ENCODE data around the gene TBX1. TPM values are rescaled to one million over a fixed set of nuclear protein-coding genes. Genes with fewer than 3 reads are reported as not detected.
A peak's percentile ranks its signal among the peaks of the same experiment; 100 is the strongest.
"Not testable (repeated sequence)": the region's sequence is repeated elsewhere in the genome, so short reads cannot be mapped to it uniquely, and the experiment has no call there.

Gene TBX1
- total and polyA plus RNA-seq, 2 of the 8 experiments (the other 6 are each of a cell fraction or from before 2014, with no cell fraction given), result 0.28 TPM; not detected in 1

- H3K4ac ChIP-seq (replicated peaks; ENCODE audit: insufficient read length, low read depth, low read length); H3K14ac ChIP-seq (ENCODE audit: insufficient read length); H3K27ac ChIP-seq (ENCODE audit: low read depth, low read length); H3K18ac ChIP-seq (ENCODE audit: extremely low read depth, low read length); POLR2A ChIA-PET (ENCODE audit: partially characterized antibody); H2BK5ac ChIP-seq (ENCODE audit: low read depth, low read length); H3K4me3 ChIP-seq (ENCODE audit: extremely low read depth in 1 of 4, insufficient read depth in 2 of 4, low read depth in 3 of 4, low read length in 4 of 4); H4K8ac ChIP-seq (ENCODE audit: extremely low read depth, insufficient read depth, low read length); H3K36me3 ChIP-seq (ENCODE audit: control insufficient read depth in 2 of 4, insufficient read depth in 4 of 4, low read length in 3 of 4); FAIRE-seq; H2BK15ac ChIP-seq (ENCODE audit: low read length); H3K79me2 ChIP-seq (ENCODE audit: control insufficient read depth in 1 of 2, insufficient read depth in 2 of 2, low read length in 2 of 2); H4K91ac ChIP-seq (replicated peaks; ENCODE audit: insufficient read length, low read length); H3K79me1 ChIP-seq (ENCODE audit: low read depth, low read length); H2AK5ac ChIP-seq (ENCODE audit: low read depth, low read length); DNase-seq (ENCODE audit: low read depth in 1 of 2, low spot score in 2 of 2); H2BK120ac ChIP-seq (replicated peaks; ENCODE audit: low read depth, low read length); H3K4me2 ChIP-seq (ENCODE audit: insufficient read depth in 1 of 2, low read depth in 2 of 2, low read length in 2 of 2); H2BK20ac ChIP-seq (ENCODE audit: low read length); H3K56ac ChIP-seq (replicated peaks; ENCODE audit: insufficient read length, low read depth, low read length); H2AFZ ChIP-seq (ENCODE audit: low read length); H3K23ac ChIP-seq (ENCODE audit: insufficient read length); H3K9ac ChIP-seq (replicated peaks in 1 of 4; ENCODE audit: extremely low read depth in 1 of 4, low read depth in 3 of 4, low read length in 3 of 4); H3K9me3 ChIP-seq (ENCODE audit: insufficient read depth in 2 of 2, low read depth in 1 of 2, low read length in 1 of 2); H4K5ac ChIP-seq (ENCODE audit: insufficient read length, low read depth, low read length): not testable (repeated sequence)
- CTCF ChIA-PET (ENCODE audit: partially characterized antibody), result interaction anchor here (0.6 to 0.7 kb wide), 2 partner anchors 13 to 180 kb away, joined by 3 read pairs; no protein-coding TSS in a partner anchor
- peak; percentile 64; the same call in 1 of the 2 replicates for TF ChIP-seq SUZ12 (IDR thresholded peaks at IDR 0.05; ENCODE audit: low read length)
- peak; percentile 51 for TF ChIP-seq EZH2 (IDR thresholded peaks at IDR 0.05; ENCODE audit: low read depth, low read length, severe bottlenecking)
- Histone ChIP-seq H4K20me1 (replicated peaks in 1 of 2; ENCODE audit: control insufficient read depth in 1 of 2, insufficient read depth in 2 of 2, low read length in 2 of 2) (peaks cover 7 to 21% of the 10 kb centered on the region in 2 experiments), H3K27me3 (replicated peaks in 1 of 4; ENCODE audit: control insufficient read depth in 3 of 4, extremely low read depth in 1 of 4, insufficient read depth in 3 of 4, low read length in 3 of 4) (peaks cover 60 to 92% (median 85%) of the 10 kb centered on the region in 4 experiments), H3K4me1 (replicated peaks in 1 of 4; ENCODE audit: control insufficient read depth in 3 of 4, insufficient read depth in 4 of 4, low read length in 3 of 4) (peaks cover 0 to 35% (median 21%) of the 10 kb centered on the region in 4 experiments; a peak in 6 of 7 replicates), H2BK12ac (ENCODE audit: low read depth, low read length) (0 out of 2 replicates have a peak overlapping the region, but pooled peaks have one; percentile 68), H3K23me2 (ENCODE audit: low read depth, low read length) (peaks cover 18% of the 10 kb centered on the region; the same call in 1 of the 2 replicates)
- 75% methylated on average over 46 of the region's 96 CpGs; no CpG with 5 or more reads in 1 of the 2 experiments for WGBS, 2 experiments (ENCODE audit: extremely low coverage in 1 of 2, insufficient coverage in 1 of 2, insufficient read length in 1 of 2, insufficient replicate concordance in 2 of 2, low coverage in 1 of 2, low lambda C conversion rate in 2 of 2, missing lambda C conversion rate in 1 of 2)
Measured at GRCh38 chr22:19726064-19726788, 34.4 kb upstream of the TBX1 start.
